GM19468 (cell line): ENCODE measurements around the gene CCT2.

ENCODE experiments used
- ATAC-seq: cut with Tn5 transposase; IDR thresholded peaks from one replicate; pipeline ENCODE4 v1.9.1; 2021; ENCODE audit warnings: mild to moderate bottlenecking, moderate library complexity, moderate number of reproducible peaks; ENCODE audit not compliant: unreplicated experiment; ENCODE audit errors: extremely low read depth

Gene CCT2

GRCh38 chr12:69633061-69633460 is 47.8 kb downstream of the CCT2 start:
- no peak for ATAC-seq

GRCh38 chr12:69639400-69640016 is 54.2 kb downstream of the CCT2 start:
- peak; percentile 94 for ATAC-seq

- ATAC-seq: no peak
Observed at GRCh38 chr12:69641546-69641945, 56.3 kb downstream of the CCT2 start.

GRCh38 chr12:69642531-69642930 is 57.3 kb downstream of the CCT2 start:
- no peak for ATAC-seq

GRCh38 chr12:69644511-69644910 is 59.3 kb downstream of the CCT2 start:
- ATAC-seq: no peak

GRCh38 chr12:69645031-69645430 is 59.8 kb downstream of the CCT2 start:
- no peak for ATAC-seq

GRCh38 chr12:69647178-69647577 is 61.9 kb downstream of the CCT2 start:
- ATAC-seq: no peak

- no peak for ATAC-seq
Observed at GRCh38 chr12:69648476-69648875, 63.2 kb downstream of the CCT2 start.

GRCh38 chr12:69649529-69649928 is 64.3 kb downstream of the CCT2 start:
- no peak for ATAC-seq
